Activated CD4-positive, alpha-beta T cell treated with anti-CD3 and anti-CD28 coated beads, Interleukin-2, amount 50 U/mL, for 1 hour (primary cell): ENCODE data around the gene ANKRD10.

Source experiments
- DNase-seq: peaks from one replicate; pipeline ENCODE4 v3.0.0-alpha.2; 2020

Gene ANKRD10

GRCh38 chr13:110914331-110915056, 375 bp downstream of the ANKRD10 start:
- peak; percentile 61 for DNase-seq

- no peak for DNase-seq
Measured at GRCh38 chr13:110914081-110914330, 863 bp downstream of the ANKRD10 start.

GRCh38 chr13:110913322-110914080, 1.4 kb downstream of the ANKRD10 start:
- DNase-seq = no peak

- DNase-seq = no peak
Measured at GRCh38 chr13:110912651-110913051, 2.2 kb downstream of the ANKRD10 start.

- no peak for DNase-seq
Measured at GRCh38 chr13:110911880-110912279, 3.0 kb downstream of the ANKRD10 start.

- no peak for DNase-seq
Measured at GRCh38 chr13:110910013-110910890, 4.6 kb downstream of the ANKRD10 start.

GRCh38 chr13:110907951-110908898, 6.6 kb downstream of the ANKRD10 start:
- DNase-seq = no peak

- DNase-seq = no peak
Measured at GRCh38 chr13:110907301-110907700, 7.6 kb downstream of the ANKRD10 start.

GRCh38 chr13:110904748-110905147, 10.1 kb downstream of the ANKRD10 start:
- DNase-seq = no peak

GRCh38 chr13:110902370-110902769, 12.5 kb downstream of the ANKRD10 start:
- no peak for DNase-seq

- no peak for DNase-seq
Measured at GRCh38 chr13:110897521-110897920, 17.3 kb downstream of the ANKRD10 start.

GRCh38 chr13:110897014-110897413, 17.9 kb downstream of the ANKRD10 start:
- DNase-seq = no peak

GRCh38 chr13:110894086-110894485, 20.8 kb downstream of the ANKRD10 start:
- DNase-seq = no peak

GRCh38 chr13:110893571-110893970, 21.3 kb downstream of the ANKRD10 start:
- no peak for DNase-seq

GRCh38 chr13:110890279-110891165, 24.3 kb downstream of the ANKRD10 start:
- no peak for DNase-seq

- DNase-seq = no peak
Measured at GRCh38 chr13:110888390-110888789, 26.5 kb downstream of the ANKRD10 start.

GRCh38 chr13:110887597-110888333, 27.1 kb downstream of the ANKRD10 start:
- no peak for DNase-seq

- no peak for DNase-seq
Measured at GRCh38 chr13:110886870-110887596, 27.8 kb downstream of the ANKRD10 start.

- no peak for DNase-seq
Measured at GRCh38 chr13:110885966-110886869, 28.7 kb downstream of the ANKRD10 start.
